Muscle layer of duodenum (tissue), 2 donors: ENCODE results near the gene UTP18.
"Not testable (repeated sequence)": the region's sequence is repeated elsewhere in the genome, so short reads cannot be mapped to it uniquely, and the experiment has no call there.

ENCODE experiments used
- H3K27ac ChIP-seq: one replicate; pipeline ENCODE4 v1.7.0; 2013; ENCODE audit warnings: mild to moderate bottlenecking, low read length
- H3K27me3 ChIP-seq: one replicate; pipeline ENCODE4 v1.7.0; 2013; ENCODE audit warnings: low read depth, mild to moderate bottlenecking, control low read depth, low read length
- H3K36me3 ChIP-seq, 2 donors: one replicate each; pipeline ENCODE4 v1.7.0; 2013; ENCODE audit warnings: low read length in 2 of 2, control low read depth in 1 of 2, mild to moderate bottlenecking in 1 of 2; ENCODE audit not compliant: insufficient read depth in 2 of 2, control insufficient read depth in 1 of 2
- H3K4me1 ChIP-seq, 2 donors: one replicate each; pipeline ENCODE4 v1.7.0; 2013; ENCODE audit warnings: low read length in 2 of 2, mild to moderate bottlenecking in 2 of 2, control low read depth in 1 of 2, moderate library complexity in 1 of 2; ENCODE audit not compliant: insufficient read depth in 2 of 2, control insufficient read depth in 1 of 2
- H3K4me3 ChIP-seq, 2 donors: one replicate each; pipeline ENCODE4 v1.7.0; 2013; ENCODE audit warnings: low read length in 2 of 2, low read depth in 1 of 2, mild to moderate bottlenecking in 1 of 2
- H3K9me3 ChIP-seq, 2 donors: one replicate each; pipeline ENCODE4 v1.7.0; 2013; ENCODE audit warnings: low read length in 2 of 2, control low read depth in 1 of 2, mild to moderate bottlenecking in 1 of 2; ENCODE audit not compliant: control insufficient read depth in 1 of 2
- donor health status: healthy.

UTP18 gene

DNA sequence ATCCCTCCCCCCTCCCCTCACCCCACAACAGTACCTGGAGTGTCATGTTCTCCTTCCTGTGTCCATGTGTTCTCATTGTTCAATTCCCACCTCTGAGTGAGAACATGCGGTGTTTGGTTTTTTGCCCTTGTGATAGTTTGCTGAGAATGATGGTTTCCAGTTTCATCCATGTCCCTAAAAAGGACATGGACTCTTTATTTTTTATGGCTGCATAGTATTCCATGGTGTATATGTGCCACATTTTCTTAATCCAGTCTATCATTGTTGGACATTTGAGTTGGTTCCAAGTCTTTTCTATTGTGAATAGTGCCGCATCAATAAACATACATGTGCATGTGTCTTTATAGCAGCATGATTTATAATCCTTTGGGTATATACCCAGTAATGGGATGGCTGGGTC, 34.0 kb downstream of the UTP18 start:
- not testable (repeated sequence) for H3K4me3 ChIP-seq, H3K9me3 ChIP-seq, H3K27ac ChIP-seq, H3K27me3 ChIP-seq, H3K4me1 ChIP-seq
- peaks cover 24 to 25% of the 10 kb centered on the region in 2 donors for H3K36me3 ChIP-seq

DNA sequence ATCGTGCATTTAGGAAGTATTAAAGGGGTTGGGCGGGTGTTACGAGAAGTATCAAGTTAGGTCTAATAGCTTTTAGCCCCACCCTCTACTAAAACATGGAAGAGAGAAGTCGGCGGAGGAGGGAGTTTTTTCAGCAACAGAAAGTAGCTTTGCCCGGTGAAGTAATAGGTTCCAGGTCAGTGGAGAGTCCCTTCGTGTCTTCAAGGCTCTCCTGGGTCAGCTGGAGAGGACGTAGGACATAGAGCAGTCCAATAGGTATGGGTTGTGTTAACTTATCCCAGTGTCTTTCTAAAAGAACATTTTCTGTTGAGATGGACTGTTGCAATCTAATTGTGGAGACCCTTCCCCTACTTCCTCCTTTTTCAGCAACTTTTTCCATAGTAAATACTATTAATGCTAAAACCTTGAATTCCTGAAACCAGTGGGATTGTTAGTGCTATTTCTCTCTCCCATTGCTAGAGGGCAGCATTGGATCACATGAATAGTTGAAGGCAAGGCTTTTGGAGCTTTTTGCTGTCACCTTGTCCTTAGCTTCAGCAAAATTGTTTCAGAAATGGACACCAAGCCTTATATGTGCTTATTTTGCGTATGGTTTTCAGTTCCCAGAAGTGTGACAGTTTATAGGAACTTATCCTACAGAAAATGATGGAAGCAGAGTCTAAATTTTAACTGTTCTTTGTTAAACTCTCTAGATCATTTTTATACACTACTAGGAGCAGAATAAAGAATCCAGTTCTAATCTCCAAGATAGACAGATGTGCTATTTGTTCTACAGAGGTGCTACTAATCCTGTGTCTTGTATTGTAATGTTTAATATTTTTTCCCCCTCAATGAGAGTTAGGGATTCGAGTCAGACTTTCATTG, 38.4 kb downstream of the UTP18 start:
- H3K4me1 ChIP-seq = no peaks in the 10 kb centered on the region
- no peak overlapping the region for H3K4me3 ChIP-seq
- H3K27ac ChIP-seq = no peak overlapping the region
- no peaks in the 10 kb centered on the region for H3K27me3 ChIP-seq
- H3K9me3 ChIP-seq = no peaks in the 10 kb centered on the region
- peaks cover 9 to 11% of the 10 kb centered on the region in 2 donors for H3K36me3 ChIP-seq

DNA sequence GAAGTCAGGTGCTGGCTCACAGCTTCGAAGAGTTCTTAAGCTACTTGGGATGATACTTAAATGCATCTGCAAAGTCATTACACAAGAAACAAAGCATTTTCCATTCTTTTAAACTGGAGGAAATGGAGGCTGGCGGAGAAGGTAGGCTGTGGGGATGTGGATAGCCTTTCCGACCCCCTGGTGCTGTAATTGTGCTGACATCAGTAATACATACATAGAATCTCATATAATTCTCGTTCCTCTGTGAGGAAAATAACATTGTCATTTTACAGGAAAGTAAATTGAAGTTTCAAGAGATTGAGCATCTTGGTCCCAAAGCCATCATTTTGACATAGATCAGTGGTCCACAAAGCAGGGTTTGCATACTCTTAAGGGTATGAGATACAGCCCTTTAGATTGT, 39.5 kb downstream of the UTP18 start:
- peaks cover 3 to 11% of the 10 kb centered on the region in 2 donors for H3K36me3 ChIP-seq
- H3K27ac ChIP-seq = no peak overlapping the region

DNA sequence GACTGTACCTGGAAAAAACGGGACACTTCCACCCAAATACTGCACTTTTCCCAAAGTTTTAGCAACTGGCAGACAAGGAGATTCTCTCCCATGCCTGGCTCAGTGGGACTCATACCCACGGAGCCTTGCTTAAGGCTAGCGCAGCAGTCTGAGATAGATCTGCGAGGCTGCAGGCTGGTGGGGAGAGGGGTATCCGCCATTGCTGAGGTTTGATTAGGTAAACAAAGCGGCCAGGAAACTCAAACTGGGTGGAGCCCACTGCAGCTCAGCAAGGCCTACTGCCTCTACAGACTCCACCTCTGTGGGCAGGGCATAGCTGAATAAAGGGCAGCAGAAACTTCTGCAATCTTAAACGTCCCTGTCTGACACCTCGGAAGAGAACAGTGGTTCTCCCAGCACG, 44.8 kb downstream of the UTP18 start:
- Histone ChIP-seq H3K4me3 (no peak overlapping the region), H3K27me3 (no peaks in the 10 kb centered on the region), H3K4me1 (no peaks in the 10 kb centered on the region), H3K9me3 (no peaks in the 10 kb centered on the region), H3K27ac (no peak overlapping the region), H3K36me3 (no peaks in the 10 kb centered on the region)

More for the DNA sequence above, 39.5 kb downstream of the UTP18 start:
- Histone ChIP-seq H3K4me3 (no peak overlapping the region), H3K27me3 (no peaks in the 10 kb centered on the region), H3K4me1 (no peaks in the 10 kb centered on the region), H3K9me3 (no peaks in the 10 kb centered on the region)

DNA sequence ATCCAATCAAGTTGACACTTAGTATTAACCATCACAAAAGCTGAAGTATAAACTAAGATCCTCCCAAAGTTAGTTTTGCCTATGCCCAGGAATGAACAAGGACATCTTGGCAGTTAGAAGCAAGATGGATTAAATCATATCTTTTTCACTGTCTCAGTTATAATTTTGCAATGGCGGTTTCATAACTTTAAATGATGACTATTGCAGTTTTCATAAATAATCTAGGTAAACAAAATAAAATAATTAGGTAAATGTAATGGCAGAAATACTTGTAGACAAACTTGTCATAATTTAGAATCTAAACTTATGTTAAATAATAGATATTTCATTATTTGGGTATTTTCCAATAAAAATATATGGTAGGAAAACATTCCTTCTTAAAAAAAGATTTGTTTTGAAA, 51.7 kb downstream of the UTP18 start:
- not testable (repeated sequence) for H3K9me3 ChIP-seq, H3K36me3 ChIP-seq, H3K4me1 ChIP-seq, H3K27me3 ChIP-seq, H3K27ac ChIP-seq, H3K4me3 ChIP-seq

DNA sequence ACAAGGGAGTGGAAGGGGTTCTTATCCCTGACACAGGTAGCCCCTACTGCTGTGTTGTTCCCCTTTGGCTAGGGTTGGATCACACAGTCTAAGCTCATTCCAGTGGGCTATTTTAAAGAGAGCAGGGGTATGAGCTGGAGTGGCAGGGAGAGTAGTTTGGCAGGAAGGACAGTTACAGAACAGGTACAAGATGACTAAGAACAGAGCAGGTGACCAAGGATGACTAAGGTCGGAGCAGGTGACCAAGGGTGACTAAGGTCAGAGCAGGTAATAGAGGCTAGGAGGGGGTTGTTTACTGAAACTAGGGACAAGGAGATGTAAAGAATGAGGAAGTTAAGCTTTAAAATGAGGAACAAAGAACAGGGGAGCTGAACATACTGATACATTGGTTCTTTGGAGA, 58.8 kb downstream of the UTP18 start:
- Histone ChIP-seq H3K4me1 (no peaks in the 10 kb centered on the region), H3K4me3 (peak overlapping the region in 1 of 2 donors; percentile 22), H3K27me3 (no peaks in the 10 kb centered on the region), H3K36me3 (no peaks in the 10 kb centered on the region), H3K27ac (no peak overlapping the region), H3K9me3 (peaks cover 0 to 5% of the 10 kb centered on the region in 2 donors)

DNA sequence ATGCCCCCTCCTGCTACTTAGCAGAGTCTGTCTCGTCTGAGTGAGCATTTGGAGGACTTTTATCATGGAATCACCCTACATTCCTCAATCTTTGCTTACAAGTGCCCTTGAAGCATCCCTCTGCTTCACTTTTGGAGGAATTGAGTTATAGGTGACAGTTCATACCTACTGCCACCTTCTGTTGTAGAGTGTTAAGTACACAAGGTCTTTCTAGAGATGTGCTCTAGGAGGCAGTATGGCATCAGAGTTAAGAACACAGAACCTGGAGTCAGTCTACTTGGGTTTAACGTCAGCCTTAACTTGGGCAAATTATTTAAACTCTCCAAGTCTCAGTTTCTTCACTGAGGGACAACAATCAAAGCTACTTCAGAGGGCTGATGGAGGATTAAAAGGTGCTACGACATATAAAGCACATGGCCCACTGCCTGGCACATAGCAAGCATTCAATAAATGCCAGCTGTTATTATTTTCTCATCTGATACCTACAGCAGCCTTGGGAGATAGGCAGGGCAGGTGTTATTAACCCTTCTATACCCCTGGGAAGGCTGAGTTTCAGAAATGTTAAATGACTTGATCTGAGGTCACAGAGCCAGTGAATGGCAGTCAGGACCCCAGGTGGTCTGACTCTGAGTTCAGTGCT, 62.2 kb downstream of the UTP18 start:
- Histone ChIP-seq H3K9me3 (peaks cover 0 to 7% of the 10 kb centered on the region in 2 donors), H3K27me3 (no peaks in the 10 kb centered on the region), H3K4me1 (no peaks in the 10 kb centered on the region), H3K27ac (no peak overlapping the region), H3K36me3 (no peaks in the 10 kb centered on the region), H3K4me3 (no peak overlapping the region)

DNA sequence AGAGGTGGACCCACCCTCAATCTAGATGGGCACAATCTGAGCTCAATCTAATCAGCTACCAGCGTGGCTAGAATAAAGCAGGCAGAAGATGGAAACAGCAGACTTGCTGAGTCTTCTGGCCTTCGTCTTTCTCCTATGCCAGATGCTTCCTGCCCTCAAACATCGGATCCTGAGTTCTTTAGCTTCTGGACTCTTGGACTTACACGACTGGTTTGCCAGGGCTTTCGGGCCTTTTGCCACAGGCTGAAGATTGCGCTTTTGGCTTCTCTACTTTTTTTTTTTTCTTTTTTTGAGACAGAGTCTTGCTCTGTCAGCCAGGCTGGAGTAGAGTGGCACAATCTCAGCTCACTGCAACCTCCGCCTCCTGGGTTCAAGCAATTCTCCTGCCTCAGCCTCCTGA, 65.1 kb downstream of the UTP18 start:
- no peaks in the 10 kb centered on the region for H3K36me3 ChIP-seq
- no peaks in the 10 kb centered on the region for H3K4me1 ChIP-seq
- H3K27me3 ChIP-seq = no peaks in the 10 kb centered on the region
- no peak overlapping the region for H3K27ac ChIP-seq
- peaks cover 0 to 3% of the 10 kb centered on the region in 2 donors for H3K9me3 ChIP-seq
- no peak overlapping the region for H3K4me3 ChIP-seq

DNA sequence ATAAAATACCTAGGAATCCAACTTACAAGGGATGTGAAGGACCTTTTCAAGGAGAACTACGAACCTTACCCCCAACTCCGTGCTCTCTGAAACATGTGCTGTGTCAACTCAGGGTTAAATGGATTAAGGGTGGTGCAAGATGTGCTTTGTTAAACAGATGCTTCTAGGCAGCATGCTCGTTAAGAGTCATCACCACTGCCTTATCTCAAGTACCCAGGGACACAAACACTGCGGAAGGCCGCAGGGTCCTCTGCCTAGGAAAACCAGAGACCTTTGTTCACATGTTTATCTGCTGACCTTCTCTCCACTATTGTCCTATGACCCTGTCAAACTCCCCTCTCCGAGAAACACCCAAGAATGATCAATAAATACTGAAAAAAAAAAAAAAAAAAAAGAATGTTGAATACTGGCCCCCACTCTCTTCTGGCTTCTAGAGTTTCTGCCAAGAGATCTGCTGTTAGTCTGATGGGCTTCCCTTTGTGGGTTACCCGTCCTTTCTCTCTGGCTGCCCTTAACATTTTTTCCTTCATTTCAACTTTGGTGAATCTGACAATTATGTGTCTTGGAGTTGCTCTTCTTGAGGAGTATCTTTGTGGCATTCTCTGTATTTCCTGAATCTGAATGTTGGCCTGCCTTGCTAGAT, 70.6 kb downstream of the UTP18 start:
- not testable (repeated sequence) for H3K4me3 ChIP-seq, H3K4me1 ChIP-seq, H3K36me3 ChIP-seq, H3K27me3 ChIP-seq, H3K27ac ChIP-seq, H3K9me3 ChIP-seq

DNA sequence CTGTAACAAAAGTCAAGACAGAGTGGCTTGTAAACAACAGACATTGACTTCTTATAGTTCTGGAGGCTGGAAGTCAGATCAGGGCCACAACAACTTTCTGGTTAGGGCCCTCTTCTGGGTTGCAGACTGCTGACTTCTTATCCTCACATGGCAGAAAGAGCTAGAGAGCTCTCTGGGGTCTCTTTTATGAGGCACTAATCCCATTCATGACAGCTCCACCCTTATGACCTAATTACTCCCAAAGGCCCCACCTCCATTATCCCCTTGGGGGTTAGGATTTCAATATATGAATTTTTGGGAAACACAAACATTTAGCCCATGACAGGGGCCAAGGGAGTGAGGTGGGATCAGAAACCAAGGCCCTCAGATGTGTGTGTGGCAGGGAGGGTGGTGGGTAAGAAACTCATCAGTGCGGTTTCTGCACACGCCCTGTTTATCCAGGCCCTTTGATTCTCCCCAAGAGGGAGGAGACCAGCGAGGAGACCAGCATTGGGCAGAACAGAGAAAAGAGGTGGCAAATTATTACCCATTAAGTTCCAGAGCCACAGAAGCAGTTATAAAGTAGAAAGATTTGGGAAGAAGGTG, 74.8 kb downstream of the UTP18 start:
- Histone ChIP-seq H3K9me3 (no peaks in the 10 kb centered on the region), H3K36me3 (no peaks in the 10 kb centered on the region), H3K4me1 (no peaks in the 10 kb centered on the region), H3K27me3 (no peaks in the 10 kb centered on the region), H3K4me3 (no peak overlapping the region), H3K27ac (no peak overlapping the region)
